ENCODE measurements around the gene ACIN1.

The ACIN1 gene

GRCh38 chr14:23125933-23126524, 31.1 kb upstream of the ACIN1 start:
- no peak overlapping the region for H3K4me3 ChIP-seq
- H4K20me1 ChIP-seq, result no peaks in the 10 kb centered on the region
- peaks cover 36 to 71% (median 45%) of the 10 kb centered on the region in 10 experiments for H3K4me1 ChIP-seq
- H3K9me3 ChIP-seq (replicated peaks in 1 of 11), result peaks cover 0 to 10% (median 0%) of the 10 kb centered on the region in 11 experiments; a peak in 2 of 22 replicates
- no peaks in the 10 kb centered on the region for H3K27me3 ChIP-seq
- no peak overlapping the region for H3K27ac ChIP-seq
- no peak overlapping the region for H3K9ac ChIP-seq
- peaks cover 0 to 52% (median 0%) of the 10 kb centered on the region in 11 experiments; a peak in 5 of 22 replicates for H3K36me3 ChIP-seq
- no peak for TF ChIP-seq Cebpa-rat (IDR thresholded peaks at IDR 0.05)
- no peak overlapping the region for H3K4me2 ChIP-seq

- Histone ChIP-seq H3K27ac (no peak overlapping the region), H3K9me3 (replicated peaks in 1 of 11) (peaks cover 0 to 10% (median 0%) of the 10 kb centered on the region in 11 experiments; a peak in 2 of 22 replicates), H3K4me1 (peaks cover 36 to 71% (median 45%) of the 10 kb centered on the region in 10 experiments), H3K4me2 (no peak overlapping the region), H3K9ac (no peak overlapping the region), H3K4me3 (no peak overlapping the region), H3K36me3 (peaks cover 0 to 42% (median 0%) of the 10 kb centered on the region in 11 experiments; a peak in 5 of 22 replicates), H3K27me3 (no peaks in the 10 kb centered on the region), H4K20me1 (no peaks in the 10 kb centered on the region)
- no peak for TF ChIP-seq Cebpa-rat (IDR thresholded peaks at IDR 0.05)
Observed at GRCh38 chr14:23125011-23125410, 30.1 kb upstream of the ACIN1 start.

GRCh38 chr14:23124337-23124954, 29.5 kb upstream of the ACIN1 start:
- Histone ChIP-seq H3K9me3 (replicated peaks in 1 of 11) (peaks cover 0 to 10% (median 0%) of the 10 kb centered on the region in 11 experiments; a peak in 2 of 22 replicates), H3K9ac (peak overlapping the region in 1 of 11 experiments; percentile 3; a peak in 1 of 22 replicates), H3K4me3 (no peak overlapping the region), H3K27me3 (no peaks in the 10 kb centered on the region), H3K27ac (no peak overlapping the region), H3K36me3 (peaks cover 0 to 36% (median 0%) of the 10 kb centered on the region in 11 experiments; a peak in 5 of 22 replicates), H4K20me1 (no peaks in the 10 kb centered on the region), H3K4me2 (peak overlapping the region in 1 of 11 experiments; percentile 94; a peak in 1 of 22 replicates), H3K4me1 (peaks cover 36 to 71% (median 45%) of the 10 kb centered on the region in 10 experiments)
- no peak for TF ChIP-seq Cebpa-rat (IDR thresholded peaks at IDR 0.05)

- Histone ChIP-seq H3K4me2 (peak overlapping the region in 3 of 11 experiments; percentile 84 to 95 (median 94); a peak in 6 of 22 replicates), H3K4me1 (peaks cover 43 to 71% (median 46%) of the 10 kb centered on the region in 10 experiments), H3K9me3 (replicated peaks in 1 of 11) (peaks cover 0 to 5% (median 0%) of the 10 kb centered on the region in 11 experiments; a peak in 2 of 22 replicates), H3K4me3 (no peak overlapping the region), H3K27me3 (no peaks in the 10 kb centered on the region), H4K20me1 (no peaks in the 10 kb centered on the region), H3K27ac (no peak overlapping the region; a peak in 1 of 22 replicates), H3K36me3 (peaks cover 0 to 29% (median 0%) of the 10 kb centered on the region in 11 experiments; a peak in 5 of 22 replicates), H3K9ac (no peak overlapping the region)
- TF ChIP-seq Cebpa-rat (IDR thresholded peaks at IDR 0.05), result no peak
Observed at GRCh38 chr14:23123419-23123818, 28.5 kb upstream of the ACIN1 start.

- H3K4me1 ChIP-seq, result peaks cover 50 to 76% (median 53%) of the 10 kb centered on the region in 10 experiments
- H3K4me3 ChIP-seq, result no peak overlapping the region
- no peaks in the 10 kb centered on the region for H3K9me3 ChIP-seq (replicated peaks in 1 of 11)
- no peaks in the 10 kb centered on the region for H3K27me3 ChIP-seq
- no peaks in the 10 kb centered on the region for H4K20me1 ChIP-seq
- H3K27ac ChIP-seq, result peak overlapping the region in 6 of 11 experiments; percentile 51 to 83 (median 74); a peak in 8 of 22 replicates
- peak overlapping the region; percentile 84 to 99 (median 94); a peak in 21 of 22 replicates for H3K4me2 ChIP-seq
- H3K36me3 ChIP-seq, result peaks cover 0 to 16% (median 0%) of the 10 kb centered on the region in 11 experiments; a peak in 5 of 22 replicates
- no peak for TF ChIP-seq Cebpa-rat (IDR thresholded peaks at IDR 0.05)
- H3K9ac ChIP-seq, result peak overlapping the region in 4 of 11 experiments; percentile 30 to 67 (median 51); a peak in 2 of 22 replicates
Observed at GRCh38 chr14:23122086-23122485, 27.1 kb upstream of the ACIN1 start.

- no peaks in the 10 kb centered on the region for H3K27me3 ChIP-seq
- H3K4me3 ChIP-seq, result peak overlapping the region in 3 of 10 experiments; percentile 9 to 23 (median 19); a peak in 5 of 20 replicates
- H3K4me2 ChIP-seq, result peak overlapping the region; percentile 84 to 99 (median 94)
- H3K27ac ChIP-seq, result peak overlapping the region; percentile 6 to 89 (median 74); a peak in 20 of 22 replicates
- H3K4me1 ChIP-seq, result peaks cover 50 to 83% (median 59%) of the 10 kb centered on the region in 10 experiments
- no peak for TF ChIP-seq Cebpa-rat (IDR thresholded peaks at IDR 0.05)
- no peaks in the 10 kb centered on the region for H4K20me1 ChIP-seq
- H3K36me3 ChIP-seq, result peaks cover 0 to 8% (median 0%) of the 10 kb centered on the region in 11 experiments; a peak in 4 of 22 replicates
- H3K9me3 ChIP-seq (replicated peaks in 1 of 11), result no peaks in the 10 kb centered on the region
- peak overlapping the region; percentile 24 to 68 (median 53); a peak in 19 of 22 replicates for H3K9ac ChIP-seq
Observed at GRCh38 chr14:23121361-23121771, 26.4 kb upstream of the ACIN1 start.

- 0 out of 22 replicates have a peak, but pooled peaks cover 0 to 2% (median 0%) of the 10 kb centered on the region in 11 experiments for H3K36me3 ChIP-seq
- no peaks in the 10 kb centered on the region for H4K20me1 ChIP-seq
- TF ChIP-seq Cebpa-rat (IDR thresholded peaks at IDR 0.05), result no peak; a peak in 1 of 22 replicates
- H3K27me3 ChIP-seq, result no peaks in the 10 kb centered on the region
- no peaks in the 10 kb centered on the region for H3K9me3 ChIP-seq (replicated peaks in 1 of 11)
- peak overlapping the region in 8 of 10 experiments; percentile 23 to 64 (median 44); a peak in 12 of 20 replicates for H3K4me3 ChIP-seq
- peak overlapping the region; percentile 59 to 89 (median 81); a peak in 21 of 22 replicates for H3K27ac ChIP-seq
- peak overlapping the region; percentile 84 to 99 (median 94) for H3K4me2 ChIP-seq
- H3K9ac ChIP-seq, result peak overlapping the region; percentile 62 to 77 (median 72); a peak in 21 of 22 replicates
- peaks cover 50 to 89% (median 62%) of the 10 kb centered on the region in 10 experiments for H3K4me1 ChIP-seq
Observed at GRCh38 chr14:23120541-23121251, 25.8 kb upstream of the ACIN1 start.

Measured in BLaER1 treated with 17β-estradiol and CSF1 and Interleukin-3, amounts not matched to agents 10 nM and 100 nM (cell line).